ENCODE data around the gene ABTB2.

DNA sequence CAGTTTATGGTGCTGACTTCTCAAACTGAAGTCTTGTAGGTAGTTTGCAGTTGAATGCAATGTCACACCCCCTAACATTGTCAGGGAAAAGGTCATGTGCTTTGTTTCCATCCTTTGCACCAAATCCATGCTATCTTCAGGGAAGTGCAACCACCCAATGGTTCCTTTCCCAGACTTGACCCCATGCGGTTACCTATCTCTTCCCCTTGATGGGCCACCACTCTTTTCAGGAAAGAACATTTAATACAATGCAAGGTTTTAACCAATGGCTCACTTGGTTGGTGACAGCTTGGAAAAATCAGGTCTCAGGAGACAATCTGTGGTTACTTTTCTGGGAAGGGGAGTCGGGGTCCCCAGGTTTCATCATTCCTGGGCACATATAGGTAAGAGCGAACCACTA is 2.1 kb downstream of the ABTB2 start:
- TF ChIP-seq HMGXB4 (CRISPR knock-in tag; IDR thresholded peaks at IDR 0.05; ENCODE audit: borderline replicate concordance), result no peak
- no peak for TF ChIP-seq NR3C1 (IDR thresholded peaks at IDR 0.05)
- TF ChIP-seq EP300 (IDR thresholded peaks at IDR 0.05), result no peak
- TF ChIP-seq USF2 (IDR thresholded peaks at IDR 0.05), result no peak
- TF ChIP-seq, protein P1, sequence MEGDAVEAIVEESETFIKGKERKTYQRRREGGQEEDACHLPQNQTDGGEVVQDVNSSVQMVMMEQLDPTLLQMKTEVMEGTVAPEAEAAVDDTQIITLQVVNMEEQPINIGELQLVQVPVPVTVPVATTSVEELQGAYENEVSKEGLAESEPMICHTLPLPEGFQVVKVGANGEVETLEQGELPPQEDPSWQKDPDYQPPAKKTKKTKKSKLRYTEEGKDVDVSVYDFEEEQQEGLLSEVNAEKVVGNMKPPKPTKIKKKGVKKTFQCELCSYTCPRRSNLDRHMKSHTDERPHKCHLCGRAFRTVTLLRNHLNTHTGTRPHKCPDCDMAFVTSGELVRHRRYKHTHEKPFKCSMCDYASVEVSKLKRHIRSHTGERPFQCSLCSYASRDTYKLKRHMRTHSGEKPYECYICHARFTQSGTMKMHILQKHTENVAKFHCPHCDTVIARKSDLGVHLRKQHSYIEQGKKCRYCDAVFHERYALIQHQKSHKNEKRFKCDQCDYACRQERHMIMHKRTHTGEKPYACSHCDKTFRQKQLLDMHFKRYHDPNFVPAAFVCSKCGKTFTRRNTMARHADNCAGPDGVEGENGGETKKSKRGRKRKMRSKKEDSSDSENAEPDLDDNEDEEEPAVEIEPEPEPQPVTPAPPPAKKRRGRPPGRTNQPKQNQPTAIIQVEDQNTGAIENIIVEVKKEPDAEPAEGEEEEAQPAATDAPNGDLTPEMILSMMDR (IDR thresholded peaks at IDR 0.05), result no peak
- no peak for TF ChIP-seq RFX5 (IDR thresholded peaks at IDR 0.05)
- no peak for TF ChIP-seq CEBPB (IDR thresholded peaks at IDR 0.05)
- TF ChIP-seq ESRRA (IDR thresholded peaks at IDR 0.05; ENCODE audit: borderline replicate concordance, low read length), result no peak

Measured in A549 (cell line).